PC-3 (cell line): ENCODE results near the gene HNRNPH1. TPM values are rescaled to one million over a fixed set of nuclear protein-coding genes. Genes with fewer than 3 reads are reported as not detected.

ENCODE experiments used
- ATAC-seq: fragments of 200-7000 bp; cut with Tn5 transposase; 2 replicates; pipeline ENCODE4 v1.9.1; 2020; ENCODE audit warnings: mild to moderate bottlenecking, moderate library complexity
- BruUV-seq: library from RNA; stranded (reverse); fragments of 400-500 nt; replicated peaks from 2 replicates; lab custom pipeline; 2021; lab: Mats Ljungman, UMichigan
- CTCF ChIA-PET: fragments of 300-600 bp; sonication (Branson Sonifier 250); formaldehyde crosslinking; loops from one replicate; lab custom pipeline; 2022; ENCODE audit warnings: antibody characterized with exemption; lab: Charles Lee
- POLR2A ChIA-PET: fragments of 300-600 bp; sonication (Branson Sonifier 250); formaldehyde crosslinking; loops from one replicate; lab custom pipeline; 2022; ENCODE audit warnings: antibody characterized with exemption; ENCODE audit not compliant: unreplicated experiment; lab: Charles Lee
- DNase-seq: peaks from one replicate; pipeline ENCODE4 v3.0.0-alpha.2; 2015
- H2AFZ ChIP-seq: fragments of 300-600 bp; sonication (generic); 2 replicates; pipeline ENCODE4 v1.6.0; 2016; ENCODE audit warnings: antibody characterized with exemption, low read length
- H3F3A ChIP-seq: fragments of 300-600 bp; sonication (generic); one replicate; pipeline ENCODE4 v1.6.0; 2017; ENCODE audit warnings: antibody characterized with exemption, low read length, control low read depth, mild to moderate bottlenecking; ENCODE audit not compliant: unreplicated experiment
- H3K27ac ChIP-seq: fragments of 300-600 bp; sonication (generic); 2 replicates; pipeline ENCODE4 v1.5.1; 2016; ENCODE audit warnings: mild to moderate bottlenecking, low read length
- H3K27me3 ChIP-seq: fragments of 300-600 bp; sonication (generic); 2 replicates; pipeline ENCODE4 v1.6.1; 2016; ENCODE audit warnings: low read length, mixed read lengths
- H3K36me3 ChIP-seq: fragments of 300-600 bp; sonication (generic); 2 replicates; pipeline ENCODE4 v1.6.1; 2016; ENCODE audit warnings: low read depth, mixed run types, low read length, mixed read lengths
- H3K4me1 ChIP-seq: fragments of 300-600 bp; sonication (generic); 2 replicates; pipeline ENCODE4 v1.5.1; 2016; ENCODE audit warnings: low read length; ENCODE audit not compliant: insufficient read depth
- H3K4me2 ChIP-seq: fragments of 300-600 bp; sonication (generic); 2 replicates; pipeline ENCODE4 v1.6.0; 2016; ENCODE audit warnings: low read length
- H3K4me3 ChIP-seq: fragments of 300-600 bp; sonication (generic); 2 replicates; pipeline ENCODE4 v1.5.1; 2016; ENCODE audit warnings: mild to moderate bottlenecking, low read length, mixed read lengths
- H3K79me2 ChIP-seq: fragments of 300-600 bp; sonication (generic); 2 replicates; pipeline ENCODE4 v1.6.1; 2017; ENCODE audit warnings: low read length, mixed read lengths
- H3K9ac ChIP-seq: fragments of 300-600 bp; sonication (generic); 2 replicates; pipeline ENCODE4 v1.6.0; 2016; ENCODE audit warnings: mild to moderate bottlenecking, low read length
- H3K9me2 ChIP-seq: fragments of 300-600 bp; sonication (generic); replicated peaks from 2 replicates; pipeline ENCODE4 v1.6.1; 2016; ENCODE audit warnings: mixed run types, low read length, mixed read lengths
- H3K9me3 ChIP-seq: fragments of 300-600 bp; sonication (generic); 2 replicates; pipeline ENCODE4 v1.6.1; 2016; ENCODE audit warnings: low read length, mixed read lengths
- H4K20me1 ChIP-seq: fragments of 300-600 bp; sonication (generic); 2 replicates; pipeline ENCODE4 v1.6.1; 2016; ENCODE audit warnings: low read length, mixed read lengths
- EZH2 ChIP-seq: fragments of 300-600 bp; sonication (generic); IDR thresholded peaks from one replicate; pipeline ENCODE4 v1.6.1; 2017; ENCODE audit warnings: antibody characterized with exemption, mild to moderate bottlenecking, low read length; ENCODE audit not compliant: unreplicated experiment
- EZH2phosphoT487 ChIP-seq: fragments of 300-600 bp; sonication (generic); IDR thresholded peaks from 2 replicates; pipeline ENCODE4 v1.6.1; 2018; ENCODE audit warnings: mild to moderate bottlenecking, antibody characterized with exemption, low read length, borderline replicate concordance
- intact Hi-C: fragments of 100-400 bp; cut with micrococcal nuclease; formaldehyde crosslinking; loops from 2 replicates; pipeline ENCODE4 v1.9.0; 2023
- total RNA-seq: library from RNA; depleted of rRNA; stranded (reverse); fragments of >200 nt; gene quantifications from 2 replicates; pipeline ENCODE4 v1.2.3, GENCODE V29; 2014
- TF ChIP-seq, protein P1 (sequence below): fragments of 300-600 bp; sonication (generic); conservative IDR thresholded peaks from 2 replicates; pipeline ENCODE4 v1.5.1; 2017; ENCODE audit warnings: antibody characterized with exemption, low read depth, mild to moderate bottlenecking, low read length

Gene HNRNPH1
- total RNA-seq, 1 experiment from 2014 or later = 533 TPM

DNA sequence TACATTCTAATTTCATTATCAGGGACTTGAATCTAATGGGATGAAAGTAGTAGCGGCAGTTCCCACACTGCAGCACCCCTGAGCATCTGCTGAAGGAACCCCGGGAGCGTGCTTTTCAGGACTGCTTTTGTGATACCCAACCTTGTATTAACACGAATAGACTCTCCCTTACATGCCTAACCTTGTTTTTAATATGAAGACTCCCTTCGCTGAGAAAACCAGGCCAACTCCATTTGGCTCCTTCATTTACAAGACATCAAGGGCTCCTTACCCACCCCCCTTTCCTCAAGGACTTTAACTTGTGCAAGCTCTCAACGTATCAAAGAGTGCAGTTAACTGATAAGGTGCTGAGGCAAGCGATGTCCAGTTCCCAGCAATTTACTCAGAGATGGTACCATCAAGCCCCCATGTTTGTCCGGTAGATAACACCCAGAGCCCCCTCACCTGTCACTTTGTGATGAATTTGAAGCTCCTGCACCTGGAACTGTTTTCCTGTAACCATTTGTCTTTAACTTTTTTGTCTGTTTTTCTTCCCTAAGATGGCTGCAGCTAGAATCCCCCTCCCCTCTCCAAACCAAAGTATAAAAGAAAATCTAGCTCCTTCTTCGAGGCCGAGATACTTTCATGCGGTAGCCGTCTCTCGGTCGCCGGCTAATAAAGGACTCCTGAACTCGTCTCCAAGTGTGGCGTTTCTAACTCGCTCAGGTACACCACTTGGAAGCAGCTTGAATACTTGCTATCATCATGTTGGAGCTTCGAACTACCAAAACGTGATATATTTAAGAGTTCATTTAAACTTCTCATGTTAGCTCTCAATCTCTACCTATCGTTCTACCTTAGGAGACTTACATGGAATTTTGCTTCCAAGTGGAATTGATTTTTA, 10.7 kb downstream of the HNRNPH1 start:
- Histone ChIP-seq H3K4me2 (no peak overlapping the region), H3K9ac (no peak overlapping the region), H2AFZ (no peak overlapping the region), H4K20me1 (peaks cover 54% of the 10 kb centered on the region), H3F3A (peaks cover 15% of the 10 kb centered on the region), H3K36me3 (peaks cover 52% of the 10 kb centered on the region), H3K4me1 (no peaks in the 10 kb centered on the region), H3K79me2 (peaks cover 30% of the 10 kb centered on the region), H3K27ac (no peak overlapping the region), H3K27me3 (no peaks in the 10 kb centered on the region), H3K9me3 (no peaks in the 10 kb centered on the region), H3K9me2 (no peaks in the 10 kb centered on the region), H3K4me3 (no peak overlapping the region)
- CTCF ChIA-PET = no interaction called here
- ATAC-seq (no peak), DNase-seq (no peak)
- intact Hi-C loops = no loop called here
- POLR2A ChIA-PET = interaction anchor here (1.5 kb wide), 1 partner anchor 11 kb away, joined by 3 read pairs; the partner anchor contains the start of gene HNRNPH1
- BruUV-seq = no TSS peak
- TF ChIP-seq, protein P1, sequence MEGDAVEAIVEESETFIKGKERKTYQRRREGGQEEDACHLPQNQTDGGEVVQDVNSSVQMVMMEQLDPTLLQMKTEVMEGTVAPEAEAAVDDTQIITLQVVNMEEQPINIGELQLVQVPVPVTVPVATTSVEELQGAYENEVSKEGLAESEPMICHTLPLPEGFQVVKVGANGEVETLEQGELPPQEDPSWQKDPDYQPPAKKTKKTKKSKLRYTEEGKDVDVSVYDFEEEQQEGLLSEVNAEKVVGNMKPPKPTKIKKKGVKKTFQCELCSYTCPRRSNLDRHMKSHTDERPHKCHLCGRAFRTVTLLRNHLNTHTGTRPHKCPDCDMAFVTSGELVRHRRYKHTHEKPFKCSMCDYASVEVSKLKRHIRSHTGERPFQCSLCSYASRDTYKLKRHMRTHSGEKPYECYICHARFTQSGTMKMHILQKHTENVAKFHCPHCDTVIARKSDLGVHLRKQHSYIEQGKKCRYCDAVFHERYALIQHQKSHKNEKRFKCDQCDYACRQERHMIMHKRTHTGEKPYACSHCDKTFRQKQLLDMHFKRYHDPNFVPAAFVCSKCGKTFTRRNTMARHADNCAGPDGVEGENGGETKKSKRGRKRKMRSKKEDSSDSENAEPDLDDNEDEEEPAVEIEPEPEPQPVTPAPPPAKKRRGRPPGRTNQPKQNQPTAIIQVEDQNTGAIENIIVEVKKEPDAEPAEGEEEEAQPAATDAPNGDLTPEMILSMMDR = no peak
- no peak for TF ChIP-seq EZH2phosphoT487

DNA sequence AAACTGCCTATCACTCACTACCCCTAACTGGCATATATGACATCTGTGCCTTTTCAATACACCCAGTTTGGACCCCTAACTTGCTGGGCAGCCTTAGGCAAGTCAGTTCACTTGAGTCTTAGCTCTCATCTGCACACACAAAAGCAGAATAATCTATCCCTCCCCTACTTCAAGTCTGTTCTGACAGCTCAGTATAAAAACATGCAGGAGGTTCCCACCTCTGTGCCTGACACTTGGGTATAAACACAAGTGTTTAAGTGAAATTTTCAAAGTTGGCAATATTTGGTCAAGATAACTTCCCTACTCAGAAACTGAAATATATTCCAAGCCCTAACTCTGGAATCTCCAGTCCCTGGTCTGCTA, 12.6 kb downstream of the HNRNPH1 start:
- no peaks in the 10 kb centered on the region for H3K27me3 ChIP-seq
- H3K36me3 ChIP-seq = peaks cover 33% of the 10 kb centered on the region
- ChIA-PET CTCF (no interaction called here), POLR2A (no interaction called here)
- no peak overlapping the region for H3K27ac ChIP-seq
- H3K9ac ChIP-seq = no peak overlapping the region
- ATAC-seq = no peak
- H3K79me2 ChIP-seq = peaks cover 12% of the 10 kb centered on the region; the same call in 1 of the 2 replicates
- TF ChIP-seq, protein P1 = no peak
- no peaks in the 10 kb centered on the region for H3K9me2 ChIP-seq
- no peaks in the 10 kb centered on the region for H3K9me3 ChIP-seq
- H3F3A ChIP-seq = peaks cover 8% of the 10 kb centered on the region
- no peak for DNase-seq
- no peak overlapping the region for H3K4me3 ChIP-seq
- H4K20me1 ChIP-seq = peaks cover 37% of the 10 kb centered on the region
- no peak overlapping the region for H2AFZ ChIP-seq
- no peak overlapping the region for H3K4me2 ChIP-seq
- no TSS peak for BruUV-seq
- H3K4me1 ChIP-seq = no peaks in the 10 kb centered on the region
- intact Hi-C loops = no loop called here

DNA sequence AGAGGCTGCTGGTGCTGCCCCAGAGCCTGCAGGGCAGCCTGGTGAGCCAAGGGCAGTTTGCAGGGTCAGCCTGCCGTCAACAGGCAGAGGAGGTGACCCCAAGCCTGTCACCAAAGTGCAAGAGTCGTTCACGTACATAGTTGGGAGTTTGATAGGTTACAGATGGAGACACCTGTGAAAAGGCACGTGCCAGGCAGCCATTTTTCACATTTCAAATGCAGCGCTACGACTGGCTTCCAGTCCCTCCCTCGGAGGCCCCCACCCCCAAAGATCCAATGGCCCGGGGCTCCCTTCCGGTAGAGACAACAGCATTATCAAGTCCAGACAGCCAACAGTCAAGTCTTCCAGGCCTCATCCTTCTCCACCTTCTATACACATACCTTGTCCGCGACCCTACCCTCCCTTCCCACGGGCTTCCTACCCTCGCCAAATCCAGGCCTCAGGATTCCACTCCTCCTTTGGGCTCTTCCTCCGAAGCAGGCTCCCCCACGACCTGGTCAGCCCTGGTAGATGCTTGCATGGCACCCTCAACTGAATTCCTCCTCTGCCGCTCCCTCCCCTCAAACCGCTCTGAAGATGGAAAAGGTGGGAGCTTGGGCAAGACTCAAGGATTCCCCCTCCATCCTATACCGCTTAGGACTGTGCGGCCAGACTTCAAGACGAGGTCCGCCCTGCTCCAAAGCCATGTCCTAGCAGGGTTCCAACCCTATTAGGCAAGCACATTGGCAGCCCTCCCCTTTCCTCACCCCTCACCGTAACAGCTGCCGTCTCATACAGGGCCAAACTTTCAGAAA, 13.2 kb downstream of the HNRNPH1 start:
- no peak for ATAC-seq
- H3K9me2 ChIP-seq = no peaks in the 10 kb centered on the region
- no peaks in the 10 kb centered on the region for H3K27me3 ChIP-seq
- CTCF ChIA-PET = no interaction called here
- no peak overlapping the region for H2AFZ ChIP-seq
- TF ChIP-seq EZH2 (no peak), EZH2phosphoT487 (no peak)
- TF ChIP-seq, protein P1 = no peak
- H3F3A ChIP-seq = peaks cover 8% of the 10 kb centered on the region
- no peak overlapping the region for H3K4me2 ChIP-seq
- H3K36me3 ChIP-seq = peaks cover 27% of the 10 kb centered on the region
- H3K9me3 ChIP-seq = no peaks in the 10 kb centered on the region
- POLR2A ChIA-PET = no interaction called here
- no peak for DNase-seq
- peaks cover 31% of the 10 kb centered on the region for H4K20me1 ChIP-seq
- peaks cover 7% of the 10 kb centered on the region; the same call in 1 of the 2 replicates for H3K79me2 ChIP-seq
- no peak overlapping the region for H3K4me3 ChIP-seq
- no peak overlapping the region for H3K9ac ChIP-seq
- no peaks in the 10 kb centered on the region for H3K4me1 ChIP-seq
- no peak overlapping the region for H3K27ac ChIP-seq
- BruUV-seq = no TSS peak
- intact Hi-C loops = no loop called here
